ENCODE data around the gene CDH22.

CDH22 gene

DNA sequence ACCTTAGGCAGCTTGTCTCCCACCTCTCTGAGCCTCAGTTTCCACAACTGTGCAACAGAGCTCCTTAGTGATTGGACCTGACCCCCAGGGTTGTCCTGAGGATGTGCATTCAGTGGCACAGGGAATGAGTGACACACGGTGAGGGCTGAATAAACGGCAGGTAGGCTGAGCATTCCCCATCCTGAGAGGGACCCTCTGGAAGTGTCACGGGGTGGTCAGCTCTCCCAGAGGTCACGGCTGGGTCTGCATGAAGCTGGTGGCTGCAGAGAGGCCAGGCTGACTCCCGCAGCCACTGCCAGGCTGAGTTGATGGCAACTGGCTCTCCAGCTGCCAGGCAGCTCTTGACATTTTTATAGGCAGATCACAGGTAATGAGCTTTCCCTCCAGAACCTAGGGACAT is 147.6 kb downstream of the CDH22 start:
- no peak for DNase-seq

DNA sequence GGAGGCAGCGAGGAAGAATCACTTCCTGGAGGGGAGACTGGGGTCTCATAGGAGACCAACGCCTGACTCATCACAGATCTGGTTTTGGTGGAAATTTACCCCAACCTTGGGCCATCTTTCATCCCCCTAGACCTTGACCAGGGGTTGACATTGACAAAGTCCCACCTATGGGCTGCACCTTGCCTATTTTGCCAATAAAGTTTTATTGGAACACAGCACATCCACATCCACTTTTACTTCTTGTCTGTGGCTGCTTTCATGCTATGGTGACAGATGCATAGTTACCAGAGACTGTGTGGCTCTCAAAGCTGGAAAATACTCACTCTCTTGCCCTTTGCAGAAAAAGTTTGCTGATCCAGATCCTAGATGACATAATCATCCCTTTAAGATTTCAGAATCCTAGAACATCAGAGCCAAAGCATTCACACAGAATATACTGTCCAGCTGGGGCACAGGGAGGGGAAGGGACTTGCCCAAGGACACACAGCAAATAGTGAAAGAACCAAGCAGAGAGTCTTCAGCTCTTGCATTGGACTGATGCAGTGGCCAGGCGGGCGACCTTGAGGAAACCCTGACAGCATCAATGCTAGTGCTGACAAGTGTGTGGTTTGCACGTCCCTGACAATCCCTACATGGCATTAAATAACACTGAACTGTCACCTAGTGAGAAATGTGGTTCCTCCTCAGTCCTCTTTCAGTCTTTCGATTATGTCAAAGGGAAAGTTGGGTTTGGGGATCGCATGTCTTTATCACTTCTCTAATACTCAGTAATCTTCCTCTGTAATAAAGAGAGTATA is 149.0 kb downstream of the CDH22 start:
- no peak for DNase-seq

DNA sequence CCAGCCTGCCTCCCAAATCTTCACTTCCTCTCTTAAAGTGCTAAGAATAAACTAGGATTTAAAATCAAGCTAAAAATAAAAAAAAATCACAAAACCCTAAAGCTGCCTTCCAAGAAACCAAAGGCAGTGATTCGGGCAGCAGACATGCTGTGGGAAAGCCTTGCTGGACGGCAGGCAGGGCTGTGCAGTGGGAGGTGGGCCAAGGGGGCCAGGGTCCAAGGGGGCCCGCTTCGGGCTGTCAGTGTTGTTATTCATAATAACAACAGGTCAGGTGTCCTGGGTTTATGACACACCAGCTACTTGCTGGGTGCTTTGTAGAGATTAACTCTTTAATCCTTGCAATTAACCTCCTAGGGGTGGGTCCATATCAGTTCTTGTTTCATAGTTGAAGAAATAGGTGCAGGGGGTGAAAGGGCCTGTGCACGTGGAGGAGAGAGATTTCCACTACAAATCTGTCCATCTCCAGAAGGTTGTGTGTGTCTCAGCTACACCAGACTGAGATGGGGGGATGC is 149.8 kb downstream of the CDH22 start:
- DNase-seq = no peak

DNA sequence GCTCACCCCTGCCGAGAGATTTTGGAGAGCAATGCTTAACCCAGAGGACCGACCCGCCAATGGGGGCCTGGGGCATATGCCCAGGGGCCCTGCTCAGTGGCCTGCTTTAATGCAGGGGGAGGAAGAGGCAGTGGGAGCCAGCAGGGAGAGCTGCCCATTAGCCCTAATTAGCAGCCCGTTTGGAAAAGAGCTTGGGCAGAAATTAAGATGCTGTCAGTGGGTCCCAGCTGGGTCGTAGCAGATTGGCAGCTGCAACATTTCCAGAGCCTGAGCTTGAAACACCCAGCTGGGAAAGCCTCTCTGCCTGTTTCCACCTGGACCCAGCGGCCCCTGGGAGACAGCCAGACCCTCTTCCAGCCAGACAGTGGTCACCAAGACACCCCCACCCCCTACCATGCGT is 150.7 kb downstream of the CDH22 start:
- no peak for DNase-seq

DNA sequence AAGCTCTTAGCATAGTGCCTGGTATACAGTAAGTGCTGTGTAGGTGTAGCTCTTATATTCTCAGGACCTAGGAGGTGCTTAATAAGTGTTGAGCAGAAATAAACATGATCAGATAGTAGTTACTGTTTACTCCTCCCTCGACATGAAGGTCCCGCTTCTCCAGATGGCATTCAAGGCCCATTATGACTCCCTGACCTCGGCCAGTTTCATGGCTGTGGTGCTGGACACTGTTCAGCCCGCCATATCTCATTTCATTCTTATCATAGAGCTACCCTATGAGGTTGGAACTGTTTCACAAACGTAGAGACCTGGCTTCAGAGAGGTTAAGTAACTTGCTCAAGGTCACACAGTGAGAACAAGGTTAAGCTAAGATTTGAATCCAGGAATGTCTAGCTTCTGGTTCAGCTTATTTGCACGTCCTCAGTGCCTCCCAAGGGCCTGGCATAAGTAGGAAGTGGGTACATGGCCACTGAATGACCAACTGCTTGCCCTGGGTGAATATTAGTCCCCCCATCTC is 151.2 kb downstream of the CDH22 start:
- no peak for DNase-seq

DNA sequence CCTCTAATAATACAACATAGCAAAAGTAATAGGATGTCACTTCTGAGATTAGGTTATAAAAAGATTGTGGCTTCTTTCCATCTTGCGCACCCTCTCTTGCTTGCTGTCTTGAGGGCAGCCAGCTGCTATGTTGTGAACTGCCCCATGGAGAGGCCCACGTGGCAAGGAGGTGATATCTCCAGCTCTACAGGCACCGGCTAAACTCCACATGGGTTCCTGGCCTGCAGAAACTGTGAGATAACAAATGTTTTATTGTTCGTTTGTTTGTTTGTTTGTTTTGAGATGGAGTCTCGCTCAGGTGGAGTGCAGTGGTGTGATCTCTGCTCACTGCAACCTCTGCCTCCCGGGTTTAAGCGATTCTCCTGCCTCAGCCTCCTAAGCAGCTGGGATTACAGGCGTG is 152.2 kb downstream of the CDH22 start:
- DNase-seq = no peak

DNA sequence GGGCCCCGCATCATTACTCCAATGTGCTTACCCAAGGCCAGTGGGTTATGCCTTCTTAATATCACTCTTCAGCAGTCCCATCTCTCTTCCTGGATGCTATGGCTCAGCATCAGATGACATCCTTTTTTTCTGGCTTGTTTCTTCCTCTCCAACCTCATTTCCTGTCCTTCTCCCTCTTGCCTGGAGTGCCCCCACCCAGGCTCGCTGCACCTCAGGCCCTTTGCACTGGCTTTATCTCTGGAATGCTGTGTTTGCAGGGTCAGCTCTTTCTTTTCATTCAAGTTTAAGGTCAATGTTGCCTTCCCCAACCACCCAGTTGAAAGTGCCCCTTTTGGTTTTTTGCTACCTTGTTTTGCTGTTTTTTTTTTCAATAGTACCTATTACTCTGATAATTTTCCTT is 153.5 kb downstream of the CDH22 start:
- DNase-seq = no peak

DNA sequence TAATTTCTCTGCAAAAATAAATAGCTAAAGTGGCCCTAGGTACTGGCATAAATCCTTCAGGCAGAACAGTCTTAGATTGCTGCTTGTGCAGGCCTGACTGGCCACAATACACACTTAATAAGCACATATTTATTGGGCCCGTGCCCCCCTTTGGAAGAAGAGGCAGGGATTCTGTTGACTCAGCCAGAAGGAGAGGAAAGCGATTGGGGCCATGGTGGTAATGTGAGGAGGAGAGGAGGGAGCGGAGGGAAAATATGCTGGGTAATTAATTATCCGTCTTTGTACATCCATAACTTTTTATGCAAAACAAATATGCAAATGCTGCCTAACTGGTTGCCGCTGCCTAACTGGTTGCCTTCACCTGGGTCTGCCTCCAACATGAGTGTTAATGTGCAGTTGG is 154.0 kb downstream of the CDH22 start:
- DNase-seq = no peak

DNA sequence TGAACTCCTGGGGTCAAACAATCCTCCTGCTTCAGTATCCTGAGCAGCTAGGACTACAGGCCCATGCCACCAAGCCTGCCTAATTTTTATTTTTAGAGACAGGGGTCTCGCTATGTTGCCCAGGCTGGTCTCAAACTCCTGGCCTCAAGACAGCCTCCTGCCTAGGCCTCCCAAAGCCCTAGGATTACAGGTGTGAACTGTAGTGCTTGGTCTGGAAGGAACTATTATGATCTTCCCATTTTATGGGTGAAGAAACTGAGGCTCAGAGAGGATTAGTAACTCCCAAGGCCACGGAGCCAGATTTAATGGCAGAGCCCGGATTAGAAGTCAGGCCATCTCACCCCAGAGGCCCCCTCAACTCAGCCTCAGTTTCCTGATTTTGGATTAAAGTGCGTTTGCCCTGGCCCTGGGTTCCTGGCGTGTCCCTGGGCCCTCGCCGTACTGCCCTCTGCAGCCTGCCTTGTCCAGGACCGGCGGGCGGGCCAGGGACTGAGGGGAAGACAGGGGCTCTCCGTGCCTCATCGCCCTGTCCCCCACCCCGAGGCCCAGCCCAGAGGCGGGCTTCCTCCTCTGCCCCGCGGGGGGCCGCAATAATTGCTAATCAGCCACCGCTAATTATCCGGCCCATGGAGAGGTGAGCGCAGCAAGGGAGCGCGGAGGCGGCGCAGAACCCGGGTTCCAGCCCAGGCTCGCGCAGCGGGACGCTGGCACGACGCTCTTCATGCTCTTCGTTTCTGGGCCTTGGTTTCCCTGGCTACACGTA is 155.3 kb downstream of the CDH22 start:
- no peak for DNase-seq

DNA sequence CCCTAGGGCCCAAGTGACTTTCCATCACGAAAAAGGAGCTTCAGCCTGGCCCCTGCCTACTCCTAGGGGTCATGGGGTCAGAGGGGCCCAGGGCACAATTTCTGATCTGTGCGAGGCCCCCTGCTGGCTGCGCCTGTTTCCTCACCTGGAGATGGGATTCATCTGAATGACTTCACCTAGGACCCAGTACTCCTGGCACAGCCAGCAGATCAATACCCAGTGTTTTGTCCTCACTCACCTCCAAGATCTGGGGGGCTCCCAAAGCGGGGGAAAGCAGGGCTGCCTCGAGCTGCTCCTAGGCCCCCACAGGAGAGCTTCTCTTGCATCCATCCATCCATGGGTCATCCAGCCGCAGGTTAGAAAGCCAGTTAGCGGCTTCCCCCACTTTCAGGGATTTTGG is 156.4 kb downstream of the CDH22 start:
- DNase-seq = no peak

DNA sequence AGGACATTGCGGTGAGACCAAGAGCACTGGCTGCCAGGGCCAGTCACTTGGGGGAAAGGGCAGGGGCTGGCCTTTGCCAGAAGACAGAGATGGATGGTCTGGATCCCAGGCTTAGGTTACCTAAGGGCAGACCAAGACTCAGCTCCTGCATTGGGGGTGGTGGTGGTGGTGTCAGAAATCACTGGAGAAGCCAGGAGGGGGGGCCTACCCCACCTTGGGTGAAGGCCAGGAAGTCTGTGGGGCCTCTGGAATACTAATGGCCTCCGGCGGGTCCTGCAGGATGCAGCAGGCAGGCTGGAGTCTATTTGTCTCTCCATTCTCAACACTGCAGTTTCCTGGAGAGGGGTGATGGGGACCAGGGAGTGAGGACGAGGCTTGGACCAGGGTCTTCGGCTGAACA is 157.4 kb downstream of the CDH22 start:
- no peak for DNase-seq

DNA sequence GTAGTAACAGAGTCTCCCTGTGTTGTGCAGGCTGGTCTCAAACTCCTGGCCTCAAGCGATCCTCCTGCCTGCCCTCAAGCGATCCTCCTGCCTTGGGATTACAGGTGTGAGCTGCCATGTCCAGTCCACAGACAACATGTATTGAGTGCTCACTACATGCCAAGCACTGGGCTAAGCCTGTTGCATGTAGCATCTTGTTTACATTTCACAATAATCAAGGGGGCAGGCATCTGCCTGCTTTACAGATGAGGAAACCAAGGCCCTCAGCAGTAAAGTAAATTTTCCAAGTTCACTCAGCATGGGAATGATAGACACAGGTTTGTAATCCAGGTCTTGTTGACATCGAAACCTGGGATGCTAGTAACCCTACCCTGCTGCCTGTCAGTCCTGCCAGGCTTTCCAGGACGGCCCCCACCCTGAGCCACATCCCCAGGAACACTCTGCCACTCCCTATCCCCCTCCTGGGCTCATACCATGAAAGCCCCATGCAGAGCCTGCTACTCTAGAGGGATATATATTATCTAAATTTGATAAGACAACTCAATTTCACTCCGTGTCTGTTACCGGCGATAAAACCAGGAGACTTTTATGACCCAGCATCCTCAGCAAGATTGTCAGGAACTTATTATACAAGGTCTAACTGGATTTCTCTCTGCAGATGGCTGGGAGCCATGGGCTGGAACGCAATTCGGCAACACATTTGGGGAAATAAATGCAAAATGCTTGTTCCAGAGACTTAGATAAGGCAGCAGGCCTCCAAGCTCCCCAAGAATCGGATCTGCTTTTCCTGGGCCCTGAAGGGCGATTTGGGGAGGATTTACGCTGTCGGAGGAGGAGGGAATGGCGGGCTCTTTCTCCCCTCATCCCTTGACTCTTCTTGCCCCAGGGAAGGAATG is 159.7 kb downstream of the CDH22 start:
- no peak for DNase-seq

DNA sequence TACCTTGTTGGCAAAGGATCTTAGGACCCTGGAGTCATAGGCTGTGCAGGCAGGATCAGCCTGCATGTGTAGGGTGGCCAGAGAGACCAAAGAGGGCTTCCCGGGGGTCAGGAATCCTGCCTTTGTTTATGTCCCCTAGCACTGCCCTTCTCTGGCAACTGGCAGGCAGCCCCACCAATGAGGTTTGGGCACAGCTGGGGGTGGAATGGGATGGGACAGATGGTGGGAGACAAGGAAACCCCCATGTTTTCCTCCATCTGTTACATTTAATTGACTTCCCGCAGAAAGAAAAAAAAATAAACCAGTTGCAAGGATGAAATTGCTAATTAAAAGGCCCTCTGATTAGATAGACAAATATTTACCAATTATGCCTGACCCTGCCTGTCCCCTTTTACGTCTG is 162.6 kb downstream of the CDH22 start:
- no peak for DNase-seq

DNA sequence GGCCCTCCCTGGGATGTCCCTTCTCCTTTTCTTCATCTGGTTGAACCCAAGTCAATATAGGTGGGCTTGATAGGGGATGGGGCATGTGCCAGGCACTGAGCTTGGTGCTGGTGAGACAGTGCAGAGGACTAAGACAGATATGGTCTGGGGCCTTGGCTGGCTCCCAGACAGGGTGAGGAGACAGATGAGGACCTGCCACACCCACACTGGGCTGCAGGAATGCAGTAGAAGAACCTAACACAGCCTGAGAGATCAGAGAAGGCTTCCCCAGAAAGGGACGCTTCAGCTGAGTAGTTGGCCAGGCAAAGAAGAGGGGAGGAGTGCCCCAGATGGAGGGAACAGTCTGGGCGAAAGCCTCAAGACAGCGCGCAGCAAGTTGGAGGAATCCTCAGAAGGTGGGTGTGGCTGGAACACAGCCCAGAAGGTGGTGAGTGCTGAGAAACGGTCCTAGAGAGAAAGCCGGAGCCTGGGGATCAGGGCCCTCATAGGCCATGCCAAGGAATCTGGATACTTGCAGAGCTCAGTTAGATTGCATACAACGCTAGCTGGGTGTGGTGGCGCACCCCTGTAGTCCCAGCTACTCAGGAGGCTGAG is 163.8 kb downstream of the CDH22 start:
- no peak for DNase-seq

DNA sequence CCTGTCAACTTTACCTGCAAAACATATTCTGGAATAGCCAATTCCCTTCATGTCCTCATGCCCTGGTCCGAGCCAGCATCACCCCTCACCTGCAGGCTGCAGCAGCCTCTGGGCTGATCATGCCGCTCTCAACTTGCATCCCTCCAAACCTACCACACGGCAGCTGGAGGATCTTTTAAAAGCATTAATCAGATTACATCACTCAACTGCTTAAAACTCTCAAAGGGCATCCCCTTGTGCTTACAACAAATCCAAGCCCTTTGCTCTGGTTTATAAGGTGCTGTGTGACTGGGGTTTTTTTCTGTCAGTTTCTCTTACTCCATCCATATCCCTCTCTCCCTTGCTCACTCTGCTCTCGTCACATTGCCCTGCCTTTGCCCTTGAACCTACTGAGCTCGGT is 166.2 kb downstream of the CDH22 start:
- no peak for DNase-seq

DNA sequence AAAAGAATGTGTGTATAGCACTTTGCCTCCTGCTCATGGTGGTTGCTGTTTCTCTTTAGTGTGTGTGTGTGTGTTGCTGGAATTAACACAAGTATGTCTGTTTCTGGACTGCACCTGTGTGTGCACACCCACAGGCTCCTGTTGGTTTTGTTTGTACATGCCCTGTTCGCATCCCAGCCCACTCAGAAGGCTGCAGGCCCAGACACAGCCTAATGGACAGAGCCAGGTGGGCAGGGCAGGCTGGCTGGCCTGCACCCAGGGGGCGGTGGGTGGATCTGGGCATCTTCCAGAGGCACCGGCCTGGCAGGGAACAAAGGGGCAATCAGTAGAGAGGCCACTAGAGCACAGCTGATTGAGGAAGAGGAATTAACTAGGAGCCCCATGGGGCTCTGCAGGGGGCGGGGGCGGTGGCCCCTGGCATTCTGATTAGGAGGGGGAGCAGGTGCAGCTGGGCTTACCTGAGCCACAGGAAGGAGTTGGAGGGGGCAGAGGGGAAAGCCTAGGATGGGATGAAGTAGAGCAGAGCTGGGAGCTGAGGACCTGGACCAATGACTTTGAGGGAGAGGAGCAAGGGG is 168.3 kb downstream of the CDH22 start:
- no peak for DNase-seq

DNA sequence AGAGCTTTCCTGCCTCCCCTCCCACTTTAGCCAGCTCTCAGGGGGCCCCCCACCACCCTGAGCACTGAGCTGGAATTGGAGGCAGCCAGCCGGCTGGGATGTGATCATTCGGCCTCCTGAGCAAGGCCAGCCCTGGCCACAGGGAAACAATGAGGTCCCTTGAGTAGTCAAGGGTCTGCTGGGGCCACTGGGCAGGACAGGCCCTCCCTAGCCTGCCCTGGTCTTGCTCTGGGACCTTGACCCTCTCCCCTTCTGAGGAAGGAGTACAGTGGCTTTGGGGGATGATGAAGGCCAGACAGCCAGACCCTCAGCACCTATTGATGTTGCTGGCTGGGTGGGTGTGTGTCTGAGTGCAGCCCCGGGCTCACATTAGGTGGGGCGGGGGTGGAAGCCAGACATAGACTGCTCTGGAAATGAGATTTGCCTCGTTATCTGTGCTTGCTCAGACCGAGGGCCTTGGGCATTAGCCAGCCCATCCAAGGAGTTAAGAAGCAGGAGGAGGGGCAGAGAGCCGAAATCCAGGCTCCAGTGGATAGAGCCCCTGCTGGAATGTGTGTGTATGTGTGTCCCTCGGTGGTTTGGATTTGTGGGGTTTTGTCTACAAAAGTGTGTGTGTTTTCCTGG is 168.9 kb downstream of the CDH22 start:
- DNase-seq = no peak

DNA sequence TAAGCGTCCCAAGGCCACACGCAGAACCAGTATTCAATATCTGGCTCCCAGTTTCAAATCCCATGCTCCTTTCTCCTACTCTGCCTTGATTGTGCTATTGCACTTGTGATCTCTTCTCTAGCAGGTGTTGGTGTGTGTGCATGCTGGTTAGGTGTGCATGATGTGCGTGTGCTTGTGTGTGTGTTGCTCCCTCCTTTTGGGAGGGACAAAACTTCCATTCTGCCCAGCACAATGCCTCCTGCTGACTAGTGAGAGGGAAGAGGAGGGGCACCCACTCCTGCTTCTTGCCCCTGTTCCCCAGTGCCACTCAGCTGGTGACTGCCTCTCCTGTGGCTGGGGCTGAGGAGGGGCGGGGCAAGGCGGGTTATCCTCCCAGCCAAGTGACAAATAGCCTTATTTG is 170.5 kb downstream of the CDH22 start:
- no peak for DNase-seq

DNA sequence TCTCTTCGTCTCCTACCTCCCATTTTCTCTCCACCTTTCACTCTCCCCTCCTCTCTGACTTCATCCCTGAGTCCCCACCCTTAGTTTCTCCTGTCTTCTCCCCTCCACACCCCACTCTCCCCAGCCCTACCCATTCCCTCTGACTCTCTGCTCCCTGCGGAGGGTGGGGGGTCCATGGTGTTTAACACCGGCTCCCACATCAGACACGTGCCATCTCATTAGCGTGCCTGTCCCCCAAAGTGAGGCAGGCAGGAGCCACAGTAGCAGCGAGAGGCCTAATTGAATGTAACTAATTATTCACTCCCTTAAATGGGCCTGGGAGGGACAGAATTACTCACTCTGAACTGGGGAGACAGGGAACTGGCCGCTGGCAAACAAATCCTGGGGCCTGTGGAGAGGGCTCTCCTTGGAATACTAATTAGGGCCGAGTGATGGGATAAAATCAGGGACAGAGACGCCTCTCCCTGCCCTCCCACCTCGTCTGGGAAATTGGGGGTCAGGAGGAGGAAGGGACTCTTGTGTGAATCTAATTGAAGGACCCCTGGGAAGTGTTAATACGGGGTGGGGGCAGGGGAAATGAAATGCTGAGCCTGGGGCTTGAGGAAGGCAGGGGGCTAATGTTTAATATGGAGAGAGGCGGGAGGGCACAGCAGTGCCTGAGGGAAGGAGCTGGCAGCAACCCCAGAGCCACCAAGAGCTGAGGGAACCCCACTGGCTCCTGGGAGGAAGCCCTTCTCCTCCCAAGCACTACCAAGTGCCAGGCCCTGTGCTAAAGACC is 172.3 kb downstream of the CDH22 start:
- no peak for DNase-seq

DNA sequence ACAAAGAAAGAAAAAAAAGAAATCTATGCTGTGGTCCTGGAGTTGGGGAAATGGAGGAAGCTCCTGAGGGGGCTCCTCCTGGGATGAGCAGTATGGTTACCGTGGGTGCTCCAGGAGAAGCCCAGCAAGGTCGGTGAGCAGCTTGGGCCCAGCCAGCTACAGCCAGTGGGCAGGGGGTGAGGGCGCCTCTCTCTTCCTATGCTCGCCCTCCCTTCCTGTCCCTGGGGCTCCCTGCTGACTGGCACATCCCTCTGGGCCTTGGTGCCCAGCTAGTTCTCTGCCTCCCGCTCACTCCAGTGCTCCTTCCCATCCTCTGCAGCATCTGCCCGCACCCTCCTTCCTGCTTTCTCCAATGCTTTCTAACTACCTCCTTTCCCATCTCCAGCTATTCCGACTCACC is 173.6 kb downstream of the CDH22 start:
- no peak for DNase-seq
